ENCODE measurements around the gene ABR. TPM values are rescaled to one million over a fixed set of nuclear protein-coding genes. Genes with fewer than 3 reads are reported as not detected.

ABR gene
- total and polyA plus RNA-seq, 12 donors = 5.3 to 152 (median 105) TPM

DNA sequence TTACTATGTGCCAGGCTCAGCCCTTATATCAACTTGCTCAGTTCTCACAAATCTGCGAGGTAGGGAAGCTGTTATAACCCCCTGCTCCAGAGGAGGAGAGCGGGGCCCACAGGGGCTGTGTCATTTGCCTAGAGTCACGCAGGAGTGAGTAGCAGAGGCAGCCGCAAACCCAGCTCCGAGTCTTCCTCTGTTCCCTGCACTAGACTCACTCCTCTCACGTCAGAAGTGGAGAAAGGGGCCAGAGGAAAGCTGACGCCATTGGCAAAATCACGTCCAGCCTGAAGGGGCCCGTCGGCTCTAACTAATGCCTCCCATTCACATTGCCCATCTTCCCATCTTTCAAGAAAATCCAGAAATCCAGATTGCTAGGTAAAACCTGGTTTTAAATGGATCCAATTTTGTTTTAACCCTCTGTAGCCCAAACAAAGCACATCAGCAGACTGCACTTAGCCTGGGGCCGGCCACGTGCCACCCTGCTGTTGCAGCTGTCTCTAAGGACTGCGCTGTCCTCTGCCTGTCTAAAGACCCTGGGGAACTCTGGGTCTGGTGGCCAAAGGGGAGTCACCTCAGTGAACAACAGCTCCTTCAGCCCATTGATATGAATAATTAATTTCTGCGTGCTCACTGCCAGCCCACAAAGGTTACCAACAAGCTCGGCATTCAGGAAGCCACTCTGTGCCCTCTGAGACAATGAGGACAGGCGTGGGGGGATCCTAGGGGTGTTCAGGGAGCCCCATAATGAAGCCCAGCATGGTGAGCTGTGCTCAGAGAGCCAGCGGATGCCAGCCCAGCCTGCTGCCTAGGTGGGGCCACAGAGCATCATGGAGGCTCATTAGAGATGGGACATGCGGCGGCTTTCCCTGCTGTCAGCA lies 36.7 kb upstream of the ABR start:
- no peaks in the 10 kb centered on the region for H3K9me3 ChIP-seq (replicated peaks in 1 of 3)
- no peak overlapping the region for H3K4me3 ChIP-seq
- intact Hi-C loops (cut with DNase I) = no loop called here
- peaks cover 10% of the 10 kb centered on the region for H3K27me3 ChIP-seq
- no peak overlapping the region for H3K27ac ChIP-seq
- DNase-seq = no peak
- WGBS, 4 donors = 65 to 73% (median 68%) methylated on average over 17 to 19 of the region's 19 CpGs
- TF ChIP-seq, protein P1, sequence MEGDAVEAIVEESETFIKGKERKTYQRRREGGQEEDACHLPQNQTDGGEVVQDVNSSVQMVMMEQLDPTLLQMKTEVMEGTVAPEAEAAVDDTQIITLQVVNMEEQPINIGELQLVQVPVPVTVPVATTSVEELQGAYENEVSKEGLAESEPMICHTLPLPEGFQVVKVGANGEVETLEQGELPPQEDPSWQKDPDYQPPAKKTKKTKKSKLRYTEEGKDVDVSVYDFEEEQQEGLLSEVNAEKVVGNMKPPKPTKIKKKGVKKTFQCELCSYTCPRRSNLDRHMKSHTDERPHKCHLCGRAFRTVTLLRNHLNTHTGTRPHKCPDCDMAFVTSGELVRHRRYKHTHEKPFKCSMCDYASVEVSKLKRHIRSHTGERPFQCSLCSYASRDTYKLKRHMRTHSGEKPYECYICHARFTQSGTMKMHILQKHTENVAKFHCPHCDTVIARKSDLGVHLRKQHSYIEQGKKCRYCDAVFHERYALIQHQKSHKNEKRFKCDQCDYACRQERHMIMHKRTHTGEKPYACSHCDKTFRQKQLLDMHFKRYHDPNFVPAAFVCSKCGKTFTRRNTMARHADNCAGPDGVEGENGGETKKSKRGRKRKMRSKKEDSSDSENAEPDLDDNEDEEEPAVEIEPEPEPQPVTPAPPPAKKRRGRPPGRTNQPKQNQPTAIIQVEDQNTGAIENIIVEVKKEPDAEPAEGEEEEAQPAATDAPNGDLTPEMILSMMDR (IDR thresholded peaks at IDR 0.05) = no peak
- TF ChIP-seq POLR2A (IDR thresholded peaks at IDR 0.05) = no peak
- H3K36me3 ChIP-seq (replicated peaks in 1 of 2) = no peaks in the 10 kb centered on the region
- H3K4me1 ChIP-seq (replicated peaks in 1 of 2) = no peaks in the 10 kb centered on the region

GRCh38 chr17:1212946-1213345 lies 33.2 kb upstream of the ABR start:
- H3K4me3 ChIP-seq = no peak overlapping the region
- H3K4me1 ChIP-seq (replicated peaks in 1 of 2) = no peaks in the 10 kb centered on the region
- H3K36me3 ChIP-seq (replicated peaks in 1 of 2) = no peaks in the 10 kb centered on the region
- 42 to 59% (median 46%) methylated on average over 4 of the region's 4 CpGs for WGBS, 4 donors
- intact Hi-C loops (cut with DNase I) = no loop called here
- TF ChIP-seq POLR2A (IDR thresholded peaks at IDR 0.05) = no peak
- TF ChIP-seq, protein P1 (IDR thresholded peaks at IDR 0.05) = no peak
- H3K27ac ChIP-seq = no peak overlapping the region
- no peaks in the 10 kb centered on the region for H3K9me3 ChIP-seq (replicated peaks in 1 of 3)
- no peak for DNase-seq
- H3K27me3 ChIP-seq = peaks cover 4% of the 10 kb centered on the region

- no peaks in the 10 kb centered on the region for H3K36me3 ChIP-seq (replicated peaks in 1 of 2)
- DNase-seq = no peak
- intact Hi-C loops (cut with DNase I) = no loop called here
- no peaks in the 10 kb centered on the region for H3K9me3 ChIP-seq (replicated peaks in 1 of 3)
- H3K27me3 ChIP-seq = peaks cover 4% of the 10 kb centered on the region
- 54 to 69% (median 63%) methylated on average over 5 of the region's 5 CpGs for WGBS, 4 donors
- no peaks in the 10 kb centered on the region for H3K4me1 ChIP-seq (replicated peaks in 1 of 2)
- no peak overlapping the region for H3K27ac ChIP-seq
- H3K4me3 ChIP-seq = no peak overlapping the region
- TF ChIP-seq, protein P1 (IDR thresholded peaks at IDR 0.05) = no peak
- TF ChIP-seq POLR2A (IDR thresholded peaks at IDR 0.05) = no peak
Observed at GRCh38 chr17:1211287-1211686, 31.5 kb upstream of the ABR start.

DNA sequence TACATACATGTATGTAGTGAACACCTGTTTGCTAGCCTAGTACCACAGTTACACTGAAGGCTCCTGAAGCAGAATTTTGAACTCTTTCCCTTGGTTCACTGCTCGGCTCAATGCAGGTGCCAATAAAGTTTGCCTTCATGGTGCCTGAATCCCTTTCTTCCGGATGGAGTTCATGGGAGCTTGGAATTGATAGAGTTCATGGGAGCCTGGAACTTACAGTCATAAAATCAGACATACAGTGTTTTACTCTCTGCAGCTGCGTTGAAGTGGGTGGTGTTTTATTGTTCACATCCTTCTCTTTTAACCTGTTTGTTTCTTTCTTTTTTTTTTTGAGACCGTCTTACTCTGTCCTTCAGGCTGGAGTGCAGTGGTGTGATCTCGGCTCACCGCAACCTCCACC lies 29.2 kb upstream of the ABR start:
- intact Hi-C loops (cut with DNase I) = no loop called here
- WGBS, 4 donors = 77 to 88% (median 86%) methylated on average over 6 of the region's 6 CpGs
- Histone ChIP-seq H3K27ac (no peak overlapping the region), H3K4me3 (no peak overlapping the region), H3K27me3 (peaks cover 4% of the 10 kb centered on the region), H3K36me3 (replicated peaks in 1 of 2) (no peaks in the 10 kb centered on the region), H3K9me3 (replicated peaks in 1 of 3) (no peaks in the 10 kb centered on the region), H3K4me1 (replicated peaks in 1 of 2) (peaks cover 0 to under 1% of the 10 kb centered on the region in 2 donors)
- TF ChIP-seq POLR2A (IDR thresholded peaks at IDR 0.05) = no peak
- TF ChIP-seq, protein P1 (IDR thresholded peaks at IDR 0.05) = no peak
- DNase-seq = no peak

Measured in adrenal gland (tissue), 12 donors.